ENCODE measurements around the gene RIMBP3C. TPM values are rescaled to one million over a fixed set of nuclear protein-coding genes. Genes with fewer than 3 reads are reported as not detected.

The RIMBP3C gene
- total RNA-seq, 4 donors from 2014 or later: 0.13 to 0.59 (median 0.45) TPM; not detected in 1

Small RNAs within 50 kb of the gene (small RNA-seq; reads per million reads assigned to genes)
- gene RF00492 (not detected), gene RN7SKP221 (not detected)

Other genes starting within 250 kb of the RIMBP3C start
- gene RIMBP3B, start 167.7 kb downstream of the RIMBP3C start, total RNA-seq: under 1 TPM in 1 of 4 donors, not detected in 3; 0.54 TPM
- gene HIC2, start 134.1 kb downstream of the RIMBP3C start, total RNA-seq: 1 to 10 TPM; 4.7 to 7.7 (median 6.5) TPM
- gene TMEM191C, start 84.1 kb downstream of the RIMBP3C start, total RNA-seq: 1 to 10 TPM in 1 of 4 donors, under 1 TPM in 3; 0.20 to 3.9 (median 0.91) TPM
- gene UBE2L3, start 16.3 kb upstream of the RIMBP3C start, total RNA-seq: 10 to 100 TPM; 38.2 to 61.9 (median 47.5) TPM
- 10 to 100 TPM; 44.5 to 72.7 (median 54.6) TPM for gene YDJC, start 78.6 kb upstream of the RIMBP3C start, total RNA-seq
- gene CCDC116, start 81.3 kb upstream of the RIMBP3C start, total RNA-seq: 1 to 10 TPM in 1 of 4 donors, under 1 TPM in 3; 0.27 to 1.6 (median 0.74) TPM
- 100 to 1,000 TPM in 2 of 4 donors, 10 to 100 TPM in 2; 60.2 to 444 (median 210) TPM for gene SDF2L1, start 90.8 kb upstream of the RIMBP3C start, total RNA-seq
- 100 to 1,000 TPM in 2 of 4 donors, 10 to 100 TPM in 2; 72.7 to 135 (median 108) TPM for gene PPIL2, start 114.6 kb upstream of the RIMBP3C start, total RNA-seq
- 1 to 10 TPM; 4.1 to 6.7 (median 5.4) TPM for gene YPEL1, start 184.3 kb upstream of the RIMBP3C start, total RNA-seq